Dermis blood vessel endothelial cell (primary cell): ENCODE data around the gene MCF2L. TPM values are rescaled to one million over a fixed set of nuclear protein-coding genes. Genes with fewer than 3 reads are reported as not detected.
A peak's percentile ranks its signal among the peaks of the same experiment; 100 is the strongest.

Experiments
- DNase-seq: peaks from one replicate; pipeline ENCODE4 v3.0.0; 2010
- total RNA-seq: library from RNA; depleted of rRNA; stranded (reverse); fragments of >200 nt; gene quantifications from 2 replicates; pipeline ENCODE4 v1.2.3, GENCODE V29; 2014

The MCF2L gene
- total RNA-seq, 1 donor from 2014 or later = 51.4 TPM

- no peak for DNase-seq
Measured at GRCh38 chr13:113000575-113000974, 31.6 kb downstream of the MCF2L start.

GRCh38 chr13:113001241-113002140 is 32.5 kb downstream of the MCF2L start:
- no peak for DNase-seq

DNA sequence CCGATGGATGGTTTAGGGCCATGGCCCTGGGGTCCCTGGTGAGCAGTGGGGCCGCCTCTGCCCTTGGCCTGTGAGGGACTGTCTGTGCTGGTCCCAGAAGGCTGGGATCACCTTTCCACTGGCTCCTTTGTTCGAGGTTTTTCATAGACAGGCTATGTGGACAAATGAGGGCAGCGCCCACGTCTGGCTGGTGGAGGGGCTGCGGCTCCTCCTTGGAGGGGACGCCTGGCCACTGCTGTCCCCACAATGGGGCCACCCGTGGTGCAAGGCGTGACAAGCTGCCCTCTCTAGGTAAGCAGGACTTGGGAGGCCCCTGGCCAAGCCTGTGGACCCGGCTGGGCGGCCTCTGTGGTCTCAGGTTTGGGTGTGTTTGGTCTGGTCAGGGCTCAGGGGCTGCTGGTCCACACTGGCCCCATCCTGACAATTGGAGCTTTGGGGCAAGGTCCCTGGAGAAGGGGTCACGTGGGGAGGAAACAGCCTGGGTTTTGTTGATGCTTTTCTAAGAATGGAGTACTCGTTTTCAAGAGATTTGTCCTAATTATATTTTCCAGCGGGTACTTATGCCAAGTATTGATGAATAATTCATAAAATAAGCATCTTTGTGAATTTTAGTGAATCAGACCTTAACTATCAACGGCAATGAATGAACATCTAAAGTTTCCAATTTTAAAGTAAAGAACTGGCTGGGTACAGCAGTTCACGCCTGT is 33.3 kb downstream of the MCF2L start:
- DNase-seq = peak; percentile 18

DNA sequence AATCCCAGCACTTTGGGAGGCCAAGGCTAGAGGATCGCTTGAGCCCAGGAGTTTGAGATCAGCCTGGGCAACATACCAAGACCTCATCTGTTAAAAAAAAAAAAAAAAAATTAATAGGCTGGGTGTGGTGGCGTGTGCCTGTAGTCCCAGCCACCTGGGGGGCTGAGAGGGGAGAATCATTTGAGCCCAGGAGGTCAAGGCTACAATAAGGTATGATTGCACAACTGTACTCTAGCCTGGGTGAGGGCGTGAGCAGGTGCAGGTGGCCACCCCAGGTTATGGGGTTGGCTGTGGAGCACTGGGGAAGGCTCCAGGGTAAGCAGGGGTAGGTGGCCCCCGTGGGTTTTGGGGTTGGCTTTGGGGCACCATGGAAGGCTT is 33.9 kb downstream of the MCF2L start:
- no peak for DNase-seq

- DNase-seq = no peak
Measured at GRCh38 chr13:113004126-113004525, 35.1 kb downstream of the MCF2L start.

DNA sequence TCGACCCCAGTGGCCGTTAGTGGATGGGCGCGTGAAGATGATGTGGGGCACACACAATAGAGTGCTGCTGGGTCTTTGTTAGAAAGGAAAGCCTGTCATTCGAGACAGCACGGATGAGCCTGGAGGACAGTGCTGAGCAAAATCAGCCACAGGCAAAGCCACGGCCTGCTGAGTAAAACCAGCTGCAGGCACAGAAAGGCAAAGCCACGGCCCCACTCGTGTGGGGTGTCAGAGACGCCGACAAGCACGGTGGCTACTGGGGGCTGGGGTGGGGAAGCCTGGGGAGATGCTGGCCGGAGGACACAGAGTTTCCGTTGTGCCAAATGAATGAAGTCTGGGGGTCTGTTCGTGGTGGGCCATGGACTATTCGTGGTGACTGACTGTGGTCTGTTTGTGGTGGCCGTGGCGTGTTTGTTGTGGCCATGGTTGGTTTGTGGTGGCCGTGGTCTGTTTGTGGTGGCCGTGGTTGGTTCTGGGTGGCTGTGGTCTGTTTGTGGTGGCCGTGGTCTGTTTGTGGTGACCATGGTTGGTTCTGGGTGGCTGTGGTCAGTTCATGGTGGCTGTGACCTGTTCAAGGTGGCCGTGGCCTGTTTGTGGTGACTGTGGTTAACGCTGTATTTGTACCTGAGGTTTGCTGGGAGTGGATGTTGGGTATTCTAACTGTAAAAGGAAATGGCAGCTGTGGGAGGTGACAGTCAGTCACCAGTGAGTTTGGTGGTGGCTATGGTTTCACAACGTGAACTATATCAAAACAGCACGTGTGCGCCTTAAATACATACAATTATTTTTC is 36.3 kb downstream of the MCF2L start:
- no peak for DNase-seq

- no peak for DNase-seq
Measured at GRCh38 chr13:113005997-113006396, 37.0 kb downstream of the MCF2L start.

DNA sequence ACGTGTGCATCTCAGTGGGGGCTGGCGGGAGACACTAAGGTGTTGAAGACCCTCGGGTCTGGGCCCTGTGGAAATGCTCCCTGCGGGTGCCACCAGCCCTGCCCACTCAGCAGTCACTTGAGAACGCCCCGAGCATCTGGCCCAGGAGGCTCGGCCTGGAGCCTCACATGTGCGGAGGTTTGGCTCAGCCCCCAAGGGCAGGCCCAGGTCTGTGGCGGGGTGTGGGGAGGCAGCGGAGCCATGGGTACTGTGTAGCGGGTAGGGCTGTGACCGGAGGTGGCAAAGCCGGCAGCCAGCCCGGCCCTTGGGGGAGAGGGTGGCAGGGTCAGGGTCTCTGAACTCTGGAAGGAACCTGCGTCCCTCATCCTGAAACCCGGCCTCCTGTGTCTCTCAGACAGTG is 37.6 kb downstream of the MCF2L start:
- no peak for DNase-seq

- no peak for DNase-seq
Measured at GRCh38 chr13:113008851-113009250, 39.8 kb downstream of the MCF2L start.

GRCh38 chr13:113009743-113010509 is 40.9 kb downstream of the MCF2L start:
- DNase-seq = peak; percentile 58

DNA sequence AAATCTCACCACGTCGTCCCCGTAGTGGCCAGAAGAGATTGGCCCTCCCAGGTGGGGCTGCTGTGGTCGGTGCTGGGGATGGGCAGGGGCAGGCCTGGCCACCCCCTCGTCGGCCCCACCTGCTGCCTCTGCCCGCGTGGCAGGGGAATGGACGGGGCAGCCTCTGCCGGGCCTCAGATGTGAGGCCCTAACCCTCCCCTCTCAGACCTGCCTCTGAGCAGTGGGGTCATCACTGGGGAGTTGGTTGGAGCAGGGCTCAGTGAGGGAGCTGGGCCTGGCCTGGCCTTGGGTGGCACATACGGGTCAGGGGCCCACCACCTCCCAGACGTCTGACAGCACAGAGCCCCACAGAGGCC is 41.5 kb downstream of the MCF2L start:
- no peak for DNase-seq

DNA sequence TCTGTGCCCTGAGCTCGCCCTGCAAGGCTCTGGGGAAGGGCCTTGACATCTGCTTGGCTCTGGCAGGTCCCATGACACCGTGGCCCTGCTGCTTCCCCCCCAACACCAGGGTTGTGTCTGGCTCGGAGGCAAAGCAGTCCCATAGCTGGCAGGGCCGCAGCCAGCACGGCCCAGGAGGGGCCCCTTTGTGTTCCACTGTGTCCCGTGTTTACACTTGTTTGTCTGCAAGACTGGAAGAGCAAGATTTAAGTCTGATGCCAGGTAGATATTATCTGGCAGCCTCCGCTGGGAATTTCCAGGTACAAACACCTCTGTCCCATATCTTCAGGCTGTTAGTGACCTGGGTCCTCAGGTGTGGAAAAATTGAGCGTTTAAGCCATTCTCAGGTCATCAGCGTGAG is 44.3 kb downstream of the MCF2L start:
- DNase-seq = no peak

- no peak for DNase-seq
Measured at GRCh38 chr13:113013878-113014751, 45.1 kb downstream of the MCF2L start.

DNA sequence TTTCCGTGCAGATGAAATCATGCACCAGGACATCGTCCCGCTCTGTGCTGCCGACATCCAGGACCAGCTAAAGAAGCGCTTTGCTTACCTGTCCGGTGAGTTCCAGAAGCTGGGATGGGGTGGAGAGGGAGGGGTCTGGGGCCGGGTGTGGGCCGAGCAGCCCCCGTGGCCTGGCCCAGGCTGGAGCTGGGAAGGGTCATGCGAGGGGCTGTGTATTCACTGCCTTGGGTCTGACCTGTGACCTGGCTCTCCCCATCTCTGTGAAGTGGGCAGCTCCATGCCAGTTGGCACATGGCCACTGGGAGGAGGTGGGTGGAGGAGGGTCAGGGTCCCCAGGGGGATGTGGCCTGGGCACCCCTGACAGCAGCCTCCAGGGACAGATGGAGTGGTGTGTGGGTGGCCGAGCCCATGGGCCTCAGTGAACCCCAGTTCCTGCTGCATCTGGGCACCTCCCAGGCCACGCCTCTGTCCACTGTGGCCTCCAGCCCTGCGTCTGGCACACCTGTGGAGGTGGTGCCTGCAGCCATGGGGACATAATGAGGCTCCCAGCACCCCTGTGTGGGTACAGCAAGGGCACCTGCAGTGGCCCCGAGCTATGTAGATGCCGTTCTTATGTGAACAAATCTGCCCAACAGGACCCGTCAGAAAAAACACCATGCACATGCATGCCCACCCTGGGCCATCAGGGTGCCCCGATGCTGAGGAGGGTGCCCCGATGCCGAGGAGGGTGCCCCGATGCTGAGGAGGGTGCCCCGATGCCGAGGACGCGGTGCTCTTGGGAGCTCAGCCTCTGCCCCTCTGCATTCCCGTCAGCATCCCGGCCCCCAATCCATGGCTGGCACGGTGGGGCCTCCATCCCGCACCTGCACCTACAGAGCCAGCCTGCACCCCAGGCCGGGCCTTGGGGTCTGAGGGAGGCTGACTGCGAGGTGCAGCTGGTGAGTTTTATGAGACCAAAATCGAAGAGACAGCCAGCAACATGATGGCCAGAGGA is 46.0 kb downstream of the MCF2L start:
- no peak for DNase-seq

DNA sequence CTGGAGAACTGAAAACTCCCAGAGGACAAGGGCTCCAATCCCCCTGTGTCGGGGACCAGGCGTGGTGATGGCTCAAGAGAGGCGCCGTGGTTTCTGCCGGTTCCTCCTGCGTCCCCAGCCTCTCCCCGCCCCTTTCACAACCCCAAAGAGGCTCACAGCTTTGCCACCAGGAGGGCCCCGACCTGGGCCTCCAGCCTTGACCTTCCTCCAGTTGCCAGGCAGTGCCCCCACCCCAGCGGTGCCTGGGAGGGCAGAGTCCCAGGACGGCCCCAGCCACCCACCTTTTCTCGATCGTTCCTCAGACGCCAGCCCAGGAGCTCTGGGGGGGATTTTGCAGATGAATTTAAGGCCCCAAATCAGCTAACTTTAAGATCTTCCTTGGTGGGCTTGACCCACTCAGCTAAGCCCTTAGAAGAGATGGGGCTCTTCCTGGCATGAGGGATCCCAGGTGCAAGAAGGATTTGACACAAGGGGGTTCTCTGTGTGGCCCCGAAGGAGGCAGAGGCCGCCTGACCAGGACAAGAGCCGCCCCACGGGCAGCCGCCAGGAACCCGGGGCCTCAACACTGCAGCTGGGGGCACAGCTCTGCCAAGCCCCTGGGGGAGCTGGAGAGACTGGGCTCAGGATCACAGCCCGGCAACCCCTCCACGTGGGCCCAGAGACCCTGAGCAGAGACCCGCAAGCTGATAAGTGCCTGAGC is 47.0 kb downstream of the MCF2L start:
- no peak for DNase-seq

GRCh38 chr13:113016526-113017295 is 47.7 kb downstream of the MCF2L start:
- no peak for DNase-seq

DNA sequence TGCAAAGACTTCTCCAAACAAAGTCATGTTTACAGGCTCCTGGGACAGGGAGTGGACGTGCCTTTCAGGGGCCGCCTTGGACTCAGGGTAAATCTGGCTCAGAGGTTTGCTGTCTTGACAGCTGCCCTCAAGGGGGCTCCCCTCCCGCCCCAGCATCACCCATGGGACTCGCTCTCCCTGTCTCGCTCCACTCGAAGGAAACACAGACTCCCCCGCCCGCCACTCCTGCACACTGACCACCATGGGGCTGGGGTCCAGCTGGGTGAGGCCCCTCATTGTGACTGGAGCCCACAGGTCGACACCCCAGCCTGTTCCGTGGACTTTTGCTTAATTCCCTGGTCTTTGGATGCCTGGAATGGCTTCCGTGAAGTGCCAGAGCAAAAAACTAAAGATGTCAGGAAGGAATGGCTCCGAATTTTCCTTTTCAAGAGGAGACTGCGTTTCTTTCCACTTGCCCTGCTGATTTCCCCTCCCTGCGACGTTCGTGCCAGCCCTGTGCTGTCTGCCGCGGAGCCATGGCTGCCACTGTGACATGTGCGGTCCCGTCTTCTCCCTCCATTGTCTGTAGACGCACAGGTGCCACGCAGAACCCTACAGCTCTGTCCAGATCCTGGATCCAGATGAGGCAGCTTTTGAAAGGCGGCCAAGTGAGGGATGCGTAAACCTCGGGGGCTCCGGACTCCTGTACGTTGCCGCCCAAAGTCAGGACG is 48.6 kb downstream of the MCF2L start:
- no peak for DNase-seq
